HG02588 (cell line): Measurements from ENCODE around the gene PDE4DIP.
"Not testable (repeated sequence)": the region's sequence is repeated elsewhere in the genome, so short reads cannot be mapped to it uniquely, and the experiment has no call there.

Source experiments
- ATAC-seq: cut with Tn5 transposase; IDR thresholded peaks from one replicate; pipeline ENCODE4 v1.9.1; 2021; ENCODE audit warnings: mild to moderate bottlenecking, moderate library complexity; ENCODE audit not compliant: unreplicated experiment

The PDE4DIP gene

GRCh38 chr1:148869634-148869961 lies 25.4 kb downstream of the PDE4DIP start:
- ATAC-seq: not testable (repeated sequence)

- not testable (repeated sequence) for ATAC-seq
These were observed 30.5 kb downstream of the PDE4DIP start for GRCh38 chr1:148874408-148875388.

- ATAC-seq: not testable (repeated sequence)
These were observed 35.7 kb downstream of the PDE4DIP start for GRCh38 chr1:148879812-148880416.

GRCh38 chr1:148881261-148881660 lies 37.0 kb downstream of the PDE4DIP start:
- ATAC-seq: not testable (repeated sequence)

GRCh38 chr1:148885219-148885618 lies 41.0 kb downstream of the PDE4DIP start:
- not testable (repeated sequence) for ATAC-seq

GRCh38 chr1:148886293-148886692 lies 42.1 kb downstream of the PDE4DIP start:
- not testable (repeated sequence) for ATAC-seq

GRCh38 chr1:148888597-148888996 lies 44.4 kb downstream of the PDE4DIP start:
- not testable (repeated sequence) for ATAC-seq

- ATAC-seq: not testable (repeated sequence)
These were observed 45.2 kb downstream of the PDE4DIP start for GRCh38 chr1:148889267-148890074.

GRCh38 chr1:148890075-148890568 lies 45.9 kb downstream of the PDE4DIP start:
- ATAC-seq: not testable (repeated sequence)

GRCh38 chr1:148894360-148895352 lies 50.4 kb downstream of the PDE4DIP start:
- not testable (repeated sequence) for ATAC-seq

GRCh38 chr1:148900026-148900425 lies 55.8 kb downstream of the PDE4DIP start:
- ATAC-seq: not testable (repeated sequence)

GRCh38 chr1:148900691-148901090 lies 56.5 kb downstream of the PDE4DIP start:
- ATAC-seq: not testable (repeated sequence)

GRCh38 chr1:148901150-148901952 lies 57.1 kb downstream of the PDE4DIP start:
- not testable (repeated sequence) for ATAC-seq

- ATAC-seq: not testable (repeated sequence)
These were observed 57.7 kb downstream of the PDE4DIP start for GRCh38 chr1:148901953-148902341.

GRCh38 chr1:148909219-148909826 lies 65.1 kb downstream of the PDE4DIP start:
- not testable (repeated sequence) for ATAC-seq

GRCh38 chr1:148911303-148911928 lies 67.2 kb downstream of the PDE4DIP start:
- not testable (repeated sequence) for ATAC-seq

GRCh38 chr1:148916222-148916621 lies 72.0 kb downstream of the PDE4DIP start:
- ATAC-seq: not testable (repeated sequence)
